ENCODE data around the gene RGL1. TPM values are rescaled to one million over a fixed set of nuclear protein-coding genes. Genes with fewer than 3 reads are reported as not detected.
"Not testable (repeated sequence)": the region's sequence is repeated elsewhere in the genome, so short reads cannot be mapped to it uniquely, and the experiment has no call there.

Gene RGL1
- total RNA-seq, 1 donor from 2014 or later, result 5.4 TPM

GRCh38 chr1:183783767-183784637 is 20.9 kb upstream of the RGL1 start:
- DNase-seq (ENCODE audit: low read depth), result peak; percentile 49

GRCh38 chr1:183785921-183786320 is 19.0 kb upstream of the RGL1 start:
- not testable (repeated sequence) for DNase-seq (ENCODE audit: low read depth)

- DNase-seq (ENCODE audit: low read depth), result no peak
These were observed 17.2 kb upstream of the RGL1 start for GRCh38 chr1:183787704-183788103.

DNA sequence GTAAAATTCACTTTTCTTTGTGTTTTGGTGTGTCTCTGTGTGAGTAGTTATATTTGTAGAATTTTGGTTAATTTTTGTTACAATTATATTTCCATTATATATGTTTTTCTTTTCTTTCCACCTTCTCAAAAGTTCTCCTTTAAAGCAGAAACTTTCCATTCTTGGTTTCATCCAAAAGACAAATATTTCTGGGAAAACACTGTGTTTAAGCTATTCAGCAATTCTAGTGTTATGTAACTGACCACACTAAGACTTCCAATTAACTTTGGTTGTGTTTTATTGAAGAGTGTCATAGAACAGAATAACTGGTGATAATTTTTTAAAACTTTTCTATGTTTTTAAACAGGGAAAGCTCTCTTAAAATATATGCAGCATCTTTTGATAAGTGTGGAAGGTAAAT is 13.6 kb upstream of the RGL1 start:
- no peak for DNase-seq (ENCODE audit: low read depth)

GRCh38 chr1:183792300-183792699 is 12.6 kb upstream of the RGL1 start:
- no peak for DNase-seq (ENCODE audit: low read depth)

DNA sequence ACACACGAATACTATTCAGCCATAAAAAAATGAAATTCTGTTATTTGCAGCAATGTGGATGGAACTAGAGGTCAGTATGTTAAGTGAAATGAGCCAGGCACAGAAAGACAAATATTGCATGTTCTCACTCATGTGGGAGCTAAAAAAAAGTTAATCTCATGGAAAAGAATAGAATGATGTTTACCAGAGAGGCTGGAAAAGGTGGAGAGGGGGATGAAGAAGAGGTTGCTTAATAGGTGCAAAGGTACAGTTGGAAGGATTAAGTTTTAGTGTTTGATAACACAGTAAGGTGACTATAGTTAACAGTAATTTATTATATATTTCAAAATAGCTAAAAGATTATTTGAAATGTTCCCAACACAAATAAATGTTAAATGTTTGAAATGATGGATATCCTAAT is 10.8 kb upstream of the RGL1 start:
- no peak for DNase-seq (ENCODE audit: low read depth)

- no peak for DNase-seq (ENCODE audit: low read depth)
These were observed 4.5 kb upstream of the RGL1 start for GRCh38 chr1:183800449-183800848.

DNA sequence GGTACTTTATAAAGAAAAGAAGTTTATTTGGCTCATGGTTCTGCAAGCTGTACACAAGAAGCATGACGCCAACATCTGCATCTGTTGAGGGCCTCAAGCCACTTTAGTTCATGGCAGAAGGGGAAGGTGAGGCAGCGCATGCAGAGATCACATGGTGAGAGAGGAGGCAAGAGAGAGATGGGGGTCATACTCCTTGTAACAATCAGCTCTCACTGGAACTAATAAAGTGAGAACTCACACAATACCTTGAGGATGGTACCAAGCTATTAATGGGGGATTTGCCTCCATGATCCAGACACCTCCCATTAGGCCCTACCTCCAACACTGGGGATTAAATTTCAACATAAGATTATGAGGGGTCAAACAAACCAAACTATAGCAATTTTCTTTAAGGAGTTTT is 3.3 kb upstream of the RGL1 start:
- DNase-seq (ENCODE audit: low read depth), result no peak

GRCh38 chr1:183804387-183804786 is 533 bp upstream of the RGL1 start:
- no peak for DNase-seq (ENCODE audit: low read depth)

DNA sequence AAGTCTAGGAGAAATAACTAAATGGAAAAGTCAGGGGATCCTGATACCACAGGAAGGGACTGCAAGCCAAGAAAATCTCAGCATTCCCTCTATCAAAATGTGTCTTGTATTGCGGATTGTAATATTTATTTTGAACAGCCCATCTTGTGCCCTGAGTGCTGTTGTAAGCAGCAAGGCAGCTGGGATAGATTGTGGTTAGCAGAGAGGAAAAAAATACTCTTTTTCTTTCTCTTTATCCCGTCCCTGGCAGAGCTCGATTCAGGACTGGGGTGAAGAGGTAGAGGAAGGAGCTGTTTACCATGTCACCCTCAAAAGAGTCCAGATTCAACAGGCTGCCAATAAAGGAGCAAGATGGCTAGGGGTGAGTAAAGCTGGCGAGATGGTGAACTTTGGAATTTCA is 1.2 kb downstream of the RGL1 start:
- peak; percentile 48 for DNase-seq (ENCODE audit: low read depth)

DNA sequence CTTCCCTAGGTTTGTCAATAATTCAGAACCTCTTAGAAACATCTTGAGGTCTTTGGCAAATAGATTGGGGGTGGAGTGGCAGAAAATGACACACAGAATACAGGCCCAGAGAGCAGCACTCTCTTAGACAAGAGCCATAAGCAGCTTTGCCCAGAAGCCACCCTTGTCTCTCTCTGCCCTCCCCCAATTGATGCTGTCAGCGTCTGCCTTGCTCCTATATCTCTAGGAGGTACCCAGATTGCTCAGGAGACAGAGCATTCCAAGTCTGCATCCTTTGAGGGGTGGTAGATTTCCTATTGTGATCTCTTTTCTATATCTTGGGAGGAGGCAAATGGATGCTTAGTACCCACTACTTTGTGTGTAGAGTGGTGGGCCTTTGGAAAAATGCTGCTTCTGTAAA is 1.8 kb downstream of the RGL1 start:
- DNase-seq (ENCODE audit: low read depth), result no peak

GRCh38 chr1:183807549-183808168 is 2.7 kb downstream of the RGL1 start:
- DNase-seq (ENCODE audit: low read depth), result peak; percentile 42

DNA sequence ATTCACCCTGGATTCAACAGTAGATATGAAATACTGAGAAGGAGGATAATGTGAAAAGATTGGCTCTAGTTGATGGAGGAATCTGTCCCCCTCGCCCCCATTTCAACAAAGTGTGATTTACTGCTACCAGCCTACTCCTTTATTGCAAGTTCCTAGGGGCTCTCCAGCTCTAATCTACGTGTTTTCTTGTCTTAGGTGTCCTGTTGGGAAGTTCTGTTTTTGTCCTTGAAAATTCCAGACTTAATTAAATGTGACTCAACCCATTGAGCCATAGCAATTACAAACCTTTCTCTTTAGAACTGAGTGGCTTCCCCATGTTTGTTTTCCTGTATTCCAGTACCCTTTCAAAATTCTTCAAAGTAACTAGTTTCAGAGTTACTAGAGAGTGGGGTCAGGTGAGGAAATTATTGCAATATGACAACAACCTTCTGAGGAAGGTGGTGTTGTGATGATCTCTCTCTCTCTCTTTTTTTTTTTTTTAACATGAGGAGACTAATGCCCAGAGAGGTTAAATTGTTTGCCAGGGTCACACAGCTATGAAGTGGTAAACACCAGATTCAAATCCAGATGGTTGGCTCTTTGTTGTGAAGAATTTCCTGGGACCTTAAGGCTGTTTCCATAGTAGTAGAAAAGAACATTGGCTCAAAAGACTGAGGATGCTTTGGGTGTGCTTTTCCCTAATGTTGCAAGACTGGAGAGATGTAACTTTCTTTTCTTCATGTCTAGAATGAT is 3.5 kb downstream of the RGL1 start:
- no peak for DNase-seq (ENCODE audit: low read depth)

DNA sequence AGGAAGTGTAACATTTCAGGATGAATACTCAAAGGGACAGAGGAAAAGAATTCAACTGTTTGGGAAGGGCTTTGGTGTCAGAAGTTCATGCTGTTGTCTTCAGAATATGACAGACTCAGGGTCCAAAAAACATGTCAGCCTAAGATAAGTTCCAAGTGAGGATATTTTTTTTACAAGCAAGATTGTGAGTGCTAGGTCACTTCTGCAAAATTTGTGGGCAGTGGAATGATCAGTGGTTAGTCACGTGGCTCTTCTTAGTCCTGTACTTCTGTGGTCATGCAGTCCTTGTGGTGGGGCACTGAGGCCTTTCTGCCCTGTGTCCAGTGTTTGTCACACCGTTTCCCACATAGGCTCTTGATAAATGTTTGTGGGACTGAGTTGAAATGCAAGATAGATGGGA is 5.2 kb downstream of the RGL1 start:
- peak; percentile 73 for DNase-seq (ENCODE audit: low read depth)

- no peak for DNase-seq (ENCODE audit: low read depth)
These were observed 6.0 kb downstream of the RGL1 start for GRCh38 chr1:183810756-183811544.

GRCh38 chr1:183812128-183812527 is 7.2 kb downstream of the RGL1 start:
- no peak for DNase-seq (ENCODE audit: low read depth)

DNA sequence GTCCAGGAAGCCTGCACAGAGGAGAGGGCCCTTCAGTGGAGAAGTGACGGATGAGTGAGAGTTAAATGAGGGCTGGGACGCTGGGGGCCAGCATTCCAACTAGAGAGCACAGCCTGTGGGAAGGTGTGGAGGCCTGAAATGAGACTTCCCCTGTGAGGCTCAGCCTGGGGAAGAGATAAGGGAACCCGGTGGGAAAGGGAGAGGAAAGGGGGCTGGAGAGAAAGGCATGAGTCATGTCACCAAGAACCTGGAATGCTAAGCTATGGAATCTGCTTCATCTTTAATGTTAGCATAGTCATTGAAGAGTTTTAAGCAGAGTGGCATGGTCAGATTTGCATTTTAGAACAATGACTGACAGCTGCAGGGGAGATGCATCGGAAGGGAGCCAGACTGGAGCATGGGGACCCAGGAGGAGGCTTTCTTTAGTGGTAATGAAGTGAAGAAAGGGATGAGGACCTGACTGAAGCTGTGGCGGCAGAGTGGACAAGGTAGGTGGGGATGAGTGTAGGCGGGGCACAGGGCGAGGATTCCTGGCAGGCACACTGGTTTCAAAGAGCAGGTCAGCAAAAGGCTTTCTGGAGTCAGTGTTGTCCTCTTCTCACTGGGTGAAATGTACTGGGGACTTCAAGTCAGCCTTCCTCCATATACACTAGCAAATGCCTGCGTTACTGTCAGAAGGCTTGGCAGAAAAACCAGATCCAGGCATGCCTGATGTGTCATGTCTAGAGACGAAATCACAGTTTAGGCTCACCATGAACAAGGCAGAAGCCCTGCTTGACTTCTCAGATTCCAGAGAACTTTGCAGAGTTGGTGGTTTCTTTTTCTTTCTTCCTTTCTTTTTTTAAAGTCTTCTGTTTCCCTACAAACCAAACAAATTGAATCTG is 8.0 kb downstream of the RGL1 start:
- peak; percentile 20 for DNase-seq (ENCODE audit: low read depth)

DNA sequence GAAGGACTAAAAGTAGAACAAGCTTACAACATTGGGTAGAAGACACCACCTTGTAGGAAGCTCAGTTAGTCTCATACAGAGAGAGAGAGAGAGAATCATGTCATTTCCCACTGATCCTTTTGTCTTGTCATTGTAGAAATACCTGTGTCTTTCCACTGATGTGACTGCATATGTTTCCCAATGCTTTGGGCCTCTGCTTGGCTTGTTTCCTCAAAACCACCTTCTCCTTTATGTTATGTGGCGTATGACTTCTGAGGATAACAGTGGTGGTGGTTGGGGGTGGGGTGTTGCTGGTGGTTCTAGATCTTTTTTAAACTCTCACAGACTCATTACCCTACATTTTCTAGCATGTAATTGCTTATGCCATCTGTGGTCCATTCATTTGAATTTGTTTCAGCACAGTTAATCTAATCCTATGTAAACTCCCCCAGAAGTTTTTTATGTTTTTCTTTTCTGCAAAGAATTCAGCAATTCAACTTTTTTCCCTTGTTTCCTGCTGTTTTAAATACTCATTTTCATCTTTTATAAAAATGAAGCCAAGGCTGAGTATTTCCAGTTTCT is 9.3 kb downstream of the RGL1 start:
- DNase-seq (ENCODE audit: low read depth), result no peak

- no peak for DNase-seq (ENCODE audit: low read depth)
These were observed 11.2 kb downstream of the RGL1 start for GRCh38 chr1:183816110-183816509.
